ENCODE data around the gene SH2B3.
A peak's percentile ranks its signal among the peaks of the same experiment; 100 is the strongest.

The SH2B3 gene

DNA sequence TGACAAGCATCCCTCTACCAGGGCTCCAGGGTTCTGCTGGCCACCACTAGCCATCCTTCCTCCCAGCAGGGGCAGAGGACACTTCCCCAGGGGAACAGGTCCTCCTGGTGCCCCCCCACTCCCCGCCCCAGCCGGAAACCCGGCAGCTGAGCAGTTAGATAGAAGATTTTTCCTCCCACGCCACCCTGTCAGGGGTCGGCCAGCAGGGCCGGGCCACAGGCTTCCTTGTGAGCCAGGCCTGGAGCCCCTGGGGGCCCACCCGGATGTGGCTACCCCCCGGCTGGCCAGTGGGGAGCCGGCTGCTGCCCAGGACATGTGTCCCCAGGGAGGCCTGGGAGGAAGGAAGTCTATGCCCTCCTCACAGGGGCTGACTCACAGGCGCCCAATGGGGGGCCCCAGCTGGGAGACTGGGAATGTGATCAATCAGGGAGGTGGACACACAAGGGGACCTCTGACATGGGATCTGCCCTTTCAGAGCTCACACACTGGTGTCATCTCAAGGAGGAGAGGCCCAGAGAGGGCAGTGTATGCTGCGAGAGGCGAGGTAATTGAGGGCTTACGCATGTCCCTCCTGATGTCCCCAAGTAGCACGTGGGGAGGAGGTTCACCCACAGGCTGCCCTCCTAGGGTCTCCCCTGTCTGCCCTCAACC is 4.2 kb downstream of the SH2B3 start:
- peak in 6 of 14 donors; percentile 14 to 65 (median 42) for DNase-seq

DNA sequence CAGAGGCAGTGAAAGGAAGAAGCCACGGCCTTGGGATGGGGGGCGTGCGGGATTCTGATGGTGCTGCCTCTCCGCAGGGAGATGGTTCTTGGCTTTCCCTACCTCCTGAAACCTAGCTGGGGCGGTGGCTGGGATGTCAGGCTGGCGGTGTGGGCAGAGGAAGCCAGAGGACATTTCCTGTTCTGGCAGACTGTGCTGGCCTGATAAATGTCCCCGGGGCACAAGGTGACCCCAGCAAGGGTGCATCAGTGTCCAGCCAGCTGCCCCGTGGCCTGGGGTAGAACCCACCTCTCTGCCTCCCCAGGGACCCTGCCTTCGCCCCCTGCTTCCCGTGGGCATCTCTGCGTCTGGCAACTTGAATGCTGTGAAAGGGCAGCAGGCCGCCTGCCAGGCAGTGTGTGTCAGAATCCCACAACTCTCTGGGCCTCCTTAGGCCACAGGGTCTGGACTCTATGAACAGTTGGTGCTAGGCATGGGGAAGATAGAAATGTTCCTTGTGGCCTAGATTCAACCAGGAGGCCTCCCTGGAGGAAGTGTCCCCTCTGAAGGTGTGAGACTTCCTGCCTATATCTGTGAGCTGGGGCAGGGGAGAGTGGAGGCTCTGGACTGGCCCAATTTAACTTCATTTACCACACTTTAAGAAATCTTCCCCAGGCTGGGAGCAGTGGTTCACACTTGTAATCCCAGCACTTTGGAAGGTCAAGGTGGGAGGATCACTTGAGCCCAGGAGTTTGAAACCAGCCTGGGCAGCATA is 4.9 kb downstream of the SH2B3 start:
- peak in 2 of 14 donors; percentile 50 to 58 for DNase-seq

- no peak for DNase-seq
Observed at GRCh38 chr12:111411185-111411764, 5.6 kb downstream of the SH2B3 start.

GRCh38 chr12:111412007-111412829 is 6.5 kb downstream of the SH2B3 start:
- peak in 11 of 14 donors; percentile 15 to 68 (median 39) for DNase-seq

GRCh38 chr12:111412830-111413441 is 7.2 kb downstream of the SH2B3 start:
- DNase-seq = no peak

DNA sequence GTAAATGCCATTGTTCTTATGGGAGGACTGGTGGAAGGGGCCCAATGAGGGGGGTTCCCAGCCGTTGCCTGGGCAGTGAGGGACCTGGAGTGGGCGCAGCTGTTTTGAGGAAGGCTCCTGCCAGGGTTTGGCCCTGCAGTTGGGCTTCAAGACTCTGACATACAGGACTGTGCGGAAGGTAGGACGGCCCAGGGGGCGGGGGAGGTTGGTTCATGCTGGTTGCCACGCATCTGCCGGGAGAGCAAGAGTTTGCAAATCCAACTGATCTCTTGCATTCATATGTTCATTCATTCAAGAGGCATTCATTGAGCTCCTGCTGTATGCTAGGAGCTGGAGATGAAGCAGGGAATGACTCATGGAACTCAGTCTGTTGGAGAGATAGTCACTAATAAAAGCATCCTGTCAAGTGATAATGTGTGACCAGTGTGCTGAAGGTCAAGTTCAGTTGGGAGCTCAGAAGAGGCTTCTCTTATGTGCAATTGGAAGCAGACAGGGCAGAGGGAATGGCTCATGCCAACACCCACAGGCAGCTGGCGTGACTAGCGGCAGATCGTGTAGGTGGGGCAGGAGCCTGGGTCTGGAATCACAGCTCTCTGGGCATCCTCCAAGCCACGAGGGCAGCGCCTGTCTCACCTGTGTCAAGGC is 7.8 kb downstream of the SH2B3 start:
- DNase-seq = no peak

DNA sequence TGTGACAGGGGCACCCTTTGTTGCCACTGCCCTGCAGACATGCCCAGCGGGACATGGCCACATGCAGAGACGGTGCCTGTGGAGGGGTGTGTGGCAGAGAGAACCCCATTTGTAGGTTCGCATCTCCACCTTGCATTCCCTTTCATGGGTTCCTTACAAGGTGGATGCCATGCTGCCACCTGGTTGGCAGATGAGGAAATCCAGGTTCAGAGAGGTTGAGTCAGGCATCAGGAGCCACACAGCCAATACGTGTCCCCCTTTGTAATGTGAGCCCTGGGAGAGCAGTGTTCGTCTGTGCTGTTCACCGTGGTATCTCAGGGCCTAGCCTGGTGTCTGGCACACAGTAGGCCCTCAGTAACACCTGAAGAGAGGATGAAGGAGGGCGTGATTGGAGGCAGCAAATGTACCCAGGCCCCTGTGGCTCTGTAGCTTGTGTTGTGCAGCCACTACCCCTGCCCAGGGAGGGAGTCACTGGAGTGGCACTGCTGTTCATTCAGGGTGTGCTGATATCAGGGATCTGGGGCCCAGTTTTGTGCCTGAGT is 9.1 kb downstream of the SH2B3 start:
- no peak for DNase-seq

DNA sequence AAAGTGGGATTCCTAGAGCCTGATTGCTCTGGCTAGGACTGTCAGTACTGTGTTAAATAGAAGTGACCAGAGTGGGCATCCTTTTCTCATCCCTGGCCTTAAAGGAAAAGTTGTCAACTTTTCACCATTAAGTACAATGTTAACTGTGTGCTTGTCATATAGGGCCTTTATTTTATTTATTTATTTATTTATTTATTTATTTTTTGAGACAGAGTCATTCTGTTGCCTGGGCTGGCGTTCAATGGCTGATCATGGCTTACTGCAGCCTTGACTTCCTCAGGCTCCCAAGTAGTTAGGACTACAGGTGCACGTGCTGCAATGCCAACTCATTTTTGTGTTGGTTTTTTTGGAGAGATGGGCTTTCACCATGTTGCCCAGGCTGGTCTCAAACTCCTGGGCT is 11.6 kb downstream of the SH2B3 start:
- DNase-seq = no peak

- DNase-seq = no peak
Observed at GRCh38 chr12:111417784-111418593, 12.3 kb downstream of the SH2B3 start.

DNA sequence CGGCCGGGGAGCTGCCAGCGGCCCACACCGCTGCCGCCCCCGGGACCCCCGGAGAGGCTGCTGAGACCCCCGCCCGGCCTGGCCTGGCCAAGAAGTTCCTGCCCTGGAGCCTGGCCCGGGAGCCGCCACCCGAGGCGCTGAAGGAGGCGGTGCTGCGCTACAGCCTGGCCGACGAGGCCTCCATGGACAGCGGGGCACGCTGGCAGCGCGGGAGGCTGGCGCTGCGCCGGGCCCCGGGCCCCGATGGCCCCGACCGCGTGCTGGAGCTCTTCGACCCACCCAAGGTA is 12.8 kb downstream of the SH2B3 start:
- DNase-seq = no peak

DNA sequence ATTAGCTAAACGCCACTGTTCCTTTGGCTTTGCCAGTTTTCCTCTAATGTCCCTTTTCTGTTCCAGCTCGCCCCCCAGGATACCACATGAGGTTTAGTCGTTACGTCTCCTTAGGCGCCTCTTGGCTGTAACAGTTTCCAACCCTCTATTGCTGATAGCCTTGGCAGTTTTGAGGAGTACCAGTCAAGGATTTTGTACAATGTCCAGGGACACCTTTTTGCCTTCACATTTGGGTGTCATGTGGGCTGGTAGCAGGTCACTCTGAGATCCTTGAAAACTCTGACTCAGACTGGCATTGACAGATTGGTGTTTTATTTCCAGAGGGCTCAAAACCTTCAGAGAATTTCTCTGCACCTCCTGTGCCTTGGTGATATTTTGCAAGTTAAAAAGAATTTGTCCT is 14.1 kb downstream of the SH2B3 start:
- no peak for DNase-seq

- DNase-seq = no peak
Observed at GRCh38 chr12:111420494-111420893, 14.8 kb downstream of the SH2B3 start.

- no peak for DNase-seq
Observed at GRCh38 chr12:111424189-111424792, 18.6 kb downstream of the SH2B3 start.

DNA sequence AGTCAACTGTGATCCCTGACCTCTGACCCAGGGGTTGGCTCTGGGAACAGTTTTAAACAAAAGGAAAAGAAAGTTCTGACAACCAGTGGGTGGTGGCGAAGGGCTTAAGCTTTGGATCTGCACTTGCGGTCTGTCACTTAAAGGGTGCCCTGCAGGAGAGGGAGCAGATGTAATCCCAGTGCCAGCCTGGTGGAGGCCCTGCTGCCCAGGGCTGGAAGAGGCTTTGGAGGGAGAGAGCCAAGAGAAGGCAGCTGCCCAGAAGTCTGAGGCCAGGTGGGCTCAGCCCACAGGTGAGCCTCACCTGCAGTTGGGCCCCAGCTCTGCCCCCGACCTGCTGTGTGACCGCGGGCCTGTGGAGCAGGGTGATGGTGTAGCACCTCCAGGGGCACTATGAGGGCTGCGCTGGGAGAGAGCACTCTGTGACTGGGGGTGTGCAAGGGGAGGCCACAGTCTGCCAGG is 19.1 kb downstream of the SH2B3 start:
- DNase-seq = no peak

DNA sequence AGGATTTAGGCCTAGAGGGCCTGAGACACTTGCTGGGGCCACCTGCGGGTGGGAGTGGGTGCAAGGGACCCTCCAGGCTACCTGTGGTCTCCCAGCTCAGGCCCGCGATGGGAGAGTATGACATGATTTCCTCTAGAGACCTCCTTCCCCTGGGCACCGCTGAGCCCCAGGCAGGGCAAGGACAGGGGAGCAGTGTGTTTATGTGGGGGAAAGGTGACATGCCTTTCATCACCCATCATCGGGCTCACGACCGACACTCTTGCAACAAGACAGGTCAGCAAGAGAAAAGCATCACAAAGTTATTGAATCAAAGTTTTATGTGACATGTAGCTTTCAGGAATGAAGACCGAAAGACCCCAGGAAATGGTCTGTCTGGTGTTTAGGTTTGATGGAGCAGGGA is 19.9 kb downstream of the SH2B3 start:
- DNase-seq = no peak

DNA sequence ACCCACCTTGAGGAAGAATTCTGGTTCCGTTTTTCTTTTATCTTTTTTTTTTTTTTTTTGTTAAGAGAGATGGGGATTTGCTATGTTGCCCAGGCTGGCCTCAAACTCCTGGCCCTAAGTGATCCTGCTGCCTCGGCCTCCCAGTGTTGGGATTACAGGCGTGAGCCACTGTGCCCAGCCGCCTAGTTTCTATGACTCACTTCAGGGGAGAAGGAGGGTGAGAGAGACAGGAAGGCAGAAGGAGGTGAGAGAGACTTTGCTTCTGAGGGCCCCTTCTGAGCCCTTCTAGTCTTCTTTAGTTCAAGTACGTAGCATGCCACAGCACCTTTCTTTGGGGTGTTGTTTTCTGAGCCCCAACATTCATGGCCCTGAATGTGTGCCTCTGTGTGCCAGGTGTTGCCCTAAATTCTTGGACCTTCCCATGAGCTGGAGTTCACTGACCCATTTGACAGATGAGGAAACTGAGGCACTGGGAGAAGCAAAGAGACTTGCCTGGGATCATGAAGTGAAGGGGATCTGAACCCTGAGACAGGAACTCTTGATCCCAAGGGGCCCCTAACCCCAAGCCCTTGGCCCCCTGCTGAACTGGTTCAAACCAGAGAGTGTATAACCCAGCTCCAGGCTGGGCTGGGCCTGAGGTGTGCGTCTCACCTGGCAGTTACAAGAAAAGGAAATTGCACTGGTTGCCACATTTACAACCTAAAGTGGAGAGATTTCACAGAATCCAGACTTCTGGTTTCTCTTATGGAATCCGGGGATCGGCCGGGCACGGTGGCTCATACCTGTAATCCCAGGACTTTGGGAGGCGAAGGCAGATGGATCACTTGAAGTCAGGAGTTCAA is 20.8 kb downstream of the SH2B3 start:
- DNase-seq = no peak

DNA sequence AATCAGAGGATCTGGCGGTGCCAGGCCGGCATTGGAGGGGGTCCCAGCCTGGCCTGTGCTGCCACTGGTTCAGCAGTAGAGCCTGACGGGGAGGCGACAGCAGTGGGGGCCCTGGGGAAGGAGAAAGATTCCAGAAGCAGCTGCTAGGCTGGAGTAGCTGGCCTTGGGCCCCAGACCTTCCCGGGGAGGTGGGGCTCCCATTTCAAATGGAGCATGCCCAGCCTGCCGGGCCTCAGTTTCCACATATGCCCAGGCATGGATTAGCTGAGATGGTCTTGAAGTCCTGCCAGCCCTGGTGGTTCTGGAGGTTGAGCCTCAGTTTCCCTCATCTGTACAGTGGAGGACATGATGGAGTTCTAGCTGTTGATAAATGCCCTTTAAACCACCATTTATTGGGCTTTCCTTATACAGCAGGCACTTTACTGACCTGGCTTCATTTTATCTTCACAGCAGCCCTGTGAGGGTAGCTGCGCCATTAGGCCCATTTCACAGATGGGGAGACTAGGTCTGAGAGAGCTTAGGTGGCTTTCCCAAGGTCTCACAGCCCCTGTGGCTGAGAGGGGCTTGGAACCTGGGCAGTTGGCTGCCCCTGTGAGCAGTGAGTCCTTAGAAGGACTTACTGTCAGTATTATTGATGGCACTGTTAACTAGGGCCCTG is 21.8 kb downstream of the SH2B3 start:
- no peak for DNase-seq

DNA sequence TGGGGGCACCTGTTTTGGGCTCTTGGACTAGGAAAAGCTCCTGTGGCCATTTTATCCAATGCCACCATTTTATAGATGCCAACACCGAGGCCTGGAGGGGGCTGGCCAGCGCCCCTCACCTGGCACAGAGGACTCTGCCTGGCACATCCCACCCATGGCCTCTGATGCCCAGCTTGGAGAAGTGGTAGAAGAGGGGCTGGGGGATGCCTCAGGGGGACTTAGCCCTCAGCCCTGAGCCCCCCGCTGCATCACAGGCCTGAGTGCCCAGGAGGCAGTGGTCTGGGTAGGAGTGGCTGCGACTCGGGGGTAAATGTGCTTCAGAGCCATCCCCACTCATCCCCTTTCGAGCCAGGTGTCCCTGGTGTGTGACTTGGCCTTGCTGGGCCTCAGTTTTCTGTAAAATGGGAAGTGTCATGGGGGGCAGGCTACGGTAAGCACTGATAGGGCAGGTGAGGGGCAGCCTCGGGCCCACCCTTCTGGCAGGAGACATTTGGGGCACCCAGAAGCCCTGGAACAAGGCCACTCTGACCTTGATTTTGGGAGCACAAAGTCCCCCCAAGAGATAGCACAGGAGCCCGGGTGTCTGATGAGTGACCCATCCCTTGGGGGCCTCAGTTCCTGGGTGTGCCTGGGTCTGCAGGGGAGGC is 22.5 kb downstream of the SH2B3 start:
- DNase-seq = no peak
